NB4 (cell line): ENCODE data around the gene CEP128.
A peak's percentile ranks its signal among the peaks of the same experiment; 100 is the strongest.

Experiments
- POLR2A ChIP-seq: IDR thresholded peaks from 2 replicates; pipeline ENCODE4 v1.6.1; 2011; ENCODE audit warnings: mild to moderate bottlenecking; ENCODE audit not compliant: insufficient read length; ENCODE audit errors: extremely low read depth
- TF ChIP-seq, protein P1 (sequence below): IDR thresholded peaks from one replicate; pipeline ENCODE4 v1.5.1; 2012; ENCODE audit warnings: low read depth, low read length
- TF ChIP-seq, protein P2 (sequence below): IDR thresholded peaks from 2 replicates; pipeline ENCODE4 v1.6.1; 2011; ENCODE audit warnings: low read depth, low read length

DNA sequence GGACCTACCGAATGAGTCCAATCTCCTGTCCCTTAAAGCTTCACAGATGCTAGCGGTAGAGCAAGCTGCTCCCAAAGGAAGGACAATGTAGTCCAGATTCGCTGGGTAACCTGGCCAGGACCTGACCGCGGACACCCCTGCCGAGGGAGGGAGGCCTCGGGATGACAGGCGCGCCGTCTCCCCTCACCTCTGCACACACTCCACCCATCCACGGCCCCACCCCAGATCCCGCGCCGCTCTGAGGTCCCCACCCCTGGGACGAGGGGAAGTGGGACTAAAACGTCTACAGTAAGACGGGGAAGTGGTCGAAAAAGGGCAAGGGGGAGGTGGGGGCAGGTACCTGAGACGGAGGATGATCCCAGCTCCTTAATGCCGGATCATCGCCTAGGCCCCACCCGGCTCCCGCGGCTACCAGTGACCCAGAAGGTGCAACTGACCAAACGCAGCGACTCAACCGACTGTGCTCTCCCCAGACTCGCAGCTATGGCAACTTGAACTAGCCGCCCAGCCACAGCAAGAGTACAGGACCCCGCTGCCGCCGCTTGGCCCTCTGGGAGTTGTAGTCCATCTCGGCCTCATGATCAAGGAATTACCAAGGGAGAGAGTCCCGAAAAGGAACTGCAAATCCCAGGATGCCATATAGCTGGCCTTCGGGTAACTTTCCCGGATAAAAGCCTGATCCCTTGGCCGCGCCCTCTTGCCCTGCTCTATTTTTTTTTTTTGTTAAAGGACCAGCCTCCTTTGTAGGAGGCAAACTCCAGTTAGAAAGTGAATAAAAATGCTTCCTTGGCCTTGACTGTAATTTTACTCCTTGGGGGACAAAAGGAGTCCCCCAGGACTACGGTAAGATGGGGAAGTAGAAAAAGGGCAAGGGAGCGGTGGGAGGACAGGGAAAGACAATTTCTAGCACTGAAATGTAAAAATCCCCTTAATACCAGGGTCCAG lies at the start of gene CEP128:
- TF ChIP-seq, protein P1, sequence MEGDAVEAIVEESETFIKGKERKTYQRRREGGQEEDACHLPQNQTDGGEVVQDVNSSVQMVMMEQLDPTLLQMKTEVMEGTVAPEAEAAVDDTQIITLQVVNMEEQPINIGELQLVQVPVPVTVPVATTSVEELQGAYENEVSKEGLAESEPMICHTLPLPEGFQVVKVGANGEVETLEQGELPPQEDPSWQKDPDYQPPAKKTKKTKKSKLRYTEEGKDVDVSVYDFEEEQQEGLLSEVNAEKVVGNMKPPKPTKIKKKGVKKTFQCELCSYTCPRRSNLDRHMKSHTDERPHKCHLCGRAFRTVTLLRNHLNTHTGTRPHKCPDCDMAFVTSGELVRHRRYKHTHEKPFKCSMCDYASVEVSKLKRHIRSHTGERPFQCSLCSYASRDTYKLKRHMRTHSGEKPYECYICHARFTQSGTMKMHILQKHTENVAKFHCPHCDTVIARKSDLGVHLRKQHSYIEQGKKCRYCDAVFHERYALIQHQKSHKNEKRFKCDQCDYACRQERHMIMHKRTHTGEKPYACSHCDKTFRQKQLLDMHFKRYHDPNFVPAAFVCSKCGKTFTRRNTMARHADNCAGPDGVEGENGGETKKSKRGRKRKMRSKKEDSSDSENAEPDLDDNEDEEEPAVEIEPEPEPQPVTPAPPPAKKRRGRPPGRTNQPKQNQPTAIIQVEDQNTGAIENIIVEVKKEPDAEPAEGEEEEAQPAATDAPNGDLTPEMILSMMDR: no peak
- peak; percentile 47 for TF ChIP-seq POLR2A
- TF ChIP-seq, protein P2, sequence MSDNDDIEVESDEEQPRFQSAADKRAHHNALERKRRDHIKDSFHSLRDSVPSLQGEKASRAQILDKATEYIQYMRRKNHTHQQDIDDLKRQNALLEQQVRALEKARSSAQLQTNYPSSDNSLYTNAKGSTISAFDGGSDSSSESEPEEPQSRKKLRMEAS: peak; percentile 51; the same call in 1 of the 2 replicates
